Panc1 (cell line): ENCODE measurements around the gene EDN3. TPM values are rescaled to one million over a fixed set of nuclear protein-coding genes. Genes with fewer than 3 reads are reported as not detected.
A peak's percentile ranks its signal among the peaks of the same experiment; 100 is the strongest.
"Not testable (repeated sequence)": the region's sequence is repeated elsewhere in the genome, so short reads cannot be mapped to it uniquely, and the experiment has no call there.

ENCODE experiments used
- ATAC-seq: fragments of 200-7000 bp; cut with Tn5 transposase; 2 replicates; pipeline ENCODE4 v1.9.1; 2020; ENCODE audit warnings: mild to moderate bottlenecking, moderate library complexity
- BruUV-seq: library from RNA; stranded (reverse); fragments of 400-500 nt; replicated peaks from 2 replicates; lab custom pipeline; 2021; lab: Mats Ljungman, UMichigan
- CTCF ChIA-PET: fragments of 300-600 bp; sonication (Branson Sonifier 250); formaldehyde crosslinking; loops from one replicate; lab custom pipeline; 2022; ENCODE audit warnings: antibody characterized with exemption; lab: Charles Lee
- POLR2A ChIA-PET: fragments of 300-600 bp; sonication (Branson Sonifier 250); formaldehyde crosslinking; loops from one replicate; lab custom pipeline; 2022; ENCODE audit warnings: antibody characterized with exemption; lab: Charles Lee
- DNase-seq: peaks from one replicate; pipeline ENCODE4 v3.0.0-alpha.2; 2010; ENCODE audit warnings: low read depth, low spot score
- H3K27ac ChIP-seq: 2 replicates; pipeline ENCODE4 v1.5.1; 2011; ENCODE audit warnings: mild to moderate bottlenecking, low read length, inconsistent platforms
- H3K27me3 ChIP-seq: fragments of 200-500 bp; sonication (Bioruptor generic); 2 replicates; pipeline ENCODE4 v1.6.0; 2014; ENCODE audit warnings: low read length, inconsistent platforms; ENCODE audit not compliant: control insufficient read depth, insufficient read depth
- H3K36me3 ChIP-seq: fragments of 200-500 bp; sonication (Bioruptor generic); 2 replicates; pipeline ENCODE4 v1.5.1; 2014; ENCODE audit warnings: inconsistent platforms, mild to moderate bottlenecking, low read length, moderate library complexity; ENCODE audit not compliant: control insufficient read depth, insufficient read depth
- H3K4me1 ChIP-seq: 2 replicates; pipeline ENCODE4 v1.5.1; 2011; ENCODE audit warnings: inconsistent platforms, mild to moderate bottlenecking, low read length, moderate library complexity; ENCODE audit not compliant: control insufficient read depth, insufficient read depth
- H3K4me3 ChIP-seq, 2 experiments: 2 replicates each; pipeline ENCODE4 v1.5.1; 2011 to 2012; ENCODE audit warnings: low read depth in 2 of 2, low read length in 2 of 2, mild to moderate bottlenecking in 2 of 2, inconsistent platforms in 1 of 2, moderate library complexity in 1 of 2
- H3K9me3 ChIP-seq: fragments of 200-500 bp; sonication (Bioruptor generic); 2 replicates; pipeline ENCODE4 v1.5.1; 2014; ENCODE audit warnings: low read depth, mild to moderate bottlenecking, inconsistent platforms, low read length, moderate library complexity; ENCODE audit not compliant: control insufficient read depth, insufficient read depth
- CTCF ChIP-seq: fragments of 450-650 bp; IDR thresholded peaks from 2 replicates; pipeline ENCODE4 v1.5.1; 2017; ENCODE audit warnings: mild to moderate bottlenecking
- POLR2AphosphoS5 ChIP-seq: IDR thresholded peaks from 2 replicates; pipeline ENCODE4 v1.6.1; 2012; ENCODE audit warnings: mild to moderate bottlenecking, low read depth, low read length, moderate library complexity
- REST ChIP-seq, 2 experiments: IDR thresholded peaks; 2 replicates each; pipeline ENCODE4 v1.6.1; 2011 to 2012; ENCODE audit warnings: low read depth in 2 of 2, control low read depth in 1 of 2, low read length in 1 of 2, mild to moderate bottlenecking in 1 of 2, moderate library complexity in 1 of 2; ENCODE audit not compliant: insufficient read depth in 1 of 2
- SIN3A ChIP-seq: IDR thresholded peaks from 2 replicates; pipeline ENCODE4 v1.6.1; 2012; ENCODE audit warnings: low read depth, mild to moderate bottlenecking, low read length, moderate library complexity, borderline replicate concordance; ENCODE audit not compliant: insufficient read depth
- TCF7L2 ChIP-seq: IDR thresholded peaks from 2 replicates; pipeline ENCODE4 v1.6.1; 2011; ENCODE audit warnings: mild to moderate bottlenecking, low read depth, low read length, inconsistent platforms
- in situ Hi-C: cut with HindIII; loops from 2 replicates; pipeline ENCODE4 v1.10.0; 2016; ENCODE audit warnings: low sequenced_read_pairs, low pct_unique_long_range_greater_than_20kb
- intact Hi-C: fragments of 100-400 bp; cut with micrococcal nuclease; formaldehyde crosslinking; loops from one replicate; pipeline ENCODE4 v1.10.0; 2022; ENCODE audit not compliant: unreplicated experiment
- total RNA-seq: library from RNA; stranded (reverse); gene quantifications from one replicate; pipeline ENCODE4 v1.2.1, GENCODE V29; 2021; ENCODE audit not compliant: unreplicated experiment

EDN3 gene
- total RNA-seq, 1 experiment from 2014 or later = not detected

GRCh38 chr20:59355242-59355641 lies 54.8 kb downstream of the EDN3 start:
- no peak overlapping the region for H3K27ac ChIP-seq
- H3K4me1 ChIP-seq = peaks cover 3% of the 10 kb centered on the region; the same call in 1 of the 2 replicates
- DNase-seq = no peak
- POLR2A ChIA-PET = no interaction called here
- no peak overlapping the region for H3K4me3 ChIP-seq
- BruUV-seq = no TSS peak
- intact Hi-C loops = no loop called here
- CTCF ChIA-PET = no interaction called here
- in situ Hi-C loops = no loop called here
- H3K27me3 ChIP-seq = no peaks in the 10 kb centered on the region
- TF ChIP-seq POLR2AphosphoS5 (no peak), SIN3A (no peak), TCF7L2 (no peak), CTCF (no peak), REST (IDR thresholded peaks at IDR 0.05; ENCODE audit: insufficient read depth in 1 of 2, low read depth in 2 of 2, low read length in 1 of 2) (no peak)
- H3K9me3 ChIP-seq = no peaks in the 10 kb centered on the region
- ATAC-seq = 0 out of 2 replicates have a peak, but pooled peaks have one; percentile 36
- no peaks in the 10 kb centered on the region for H3K36me3 ChIP-seq

GRCh38 chr20:59356662-59357165 lies 56.3 kb downstream of the EDN3 start:
- no peak for DNase-seq
- H3K9me3 ChIP-seq = no peaks in the 10 kb centered on the region
- no peaks in the 10 kb centered on the region for H3K36me3 ChIP-seq
- ChIA-PET POLR2A (no interaction called here), CTCF (no interaction called here)
- H3K4me1 ChIP-seq = no peaks in the 10 kb centered on the region
- intact Hi-C loops = no loop called here
- BruUV-seq = no TSS peak
- H3K4me3 ChIP-seq = no peak overlapping the region
- H3K27ac ChIP-seq = no peak overlapping the region
- H3K27me3 ChIP-seq = no peaks in the 10 kb centered on the region
- TF ChIP-seq REST (IDR thresholded peaks at IDR 0.05; ENCODE audit: insufficient read depth in 1 of 2, low read depth in 2 of 2, low read length in 1 of 2) (no peak), TCF7L2 (no peak), POLR2AphosphoS5 (no peak), SIN3A (no peak)
- in situ Hi-C loops = no loop called here
- no peak for ATAC-seq

- POLR2A ChIA-PET, CTCF ChIA-PET, H3K4me1 ChIP-seq, DNase-seq, H3K27me3 ChIP-seq, H3K4me3 ChIP-seq, H3K36me3 ChIP-seq, BruUV-seq, intact Hi-C loops, H3K27ac ChIP-seq, ATAC-seq, H3K9me3 ChIP-seq, in situ Hi-C loops: not testable (repeated sequence)
Measured at GRCh38 chr20:59358793-59359192, 58.4 kb downstream of the EDN3 start.
